Mononuclear cell (primary cell): ENCODE results near the gene GDI1. TPM values are rescaled to one million over a fixed set of nuclear protein-coding genes. Genes with fewer than 3 reads are reported as not detected.
"Not testable (repeated sequence)": the region's sequence is repeated elsewhere in the genome, so short reads cannot be mapped to it uniquely, and the experiment has no call there.

ENCODE experiments used
- H3K27me3 ChIP-seq: 2 replicates; pipeline ENCODE4 v1.6.0; 2011; ENCODE audit warnings: low read length, control low read depth; ENCODE audit not compliant: insufficient read depth
- H3K4me1 ChIP-seq: 2 replicates; pipeline ENCODE4 v1.5.1; 2011; ENCODE audit warnings: mild to moderate bottlenecking, low read length, control low read depth; ENCODE audit not compliant: insufficient read depth
- H3K4me3 ChIP-seq: 2 replicates; pipeline ENCODE4 v1.5.1; 2011; ENCODE audit warnings: mild to moderate bottlenecking, low read length, moderate library complexity
- H3K9me3 ChIP-seq: 2 replicates; pipeline ENCODE4 v1.5.1; 2011; ENCODE audit warnings: low read depth, mild to moderate bottlenecking, control low read depth, low read length
- total RNA-seq: library from RNA; depleted of rRNA; stranded (reverse); fragments of >200 nt; gene quantifications from one replicate; pipeline ENCODE4 v1.2.3, GENCODE V29; 2012

The GDI1 gene
- 67.6 TPM for total RNA-seq

DNA sequence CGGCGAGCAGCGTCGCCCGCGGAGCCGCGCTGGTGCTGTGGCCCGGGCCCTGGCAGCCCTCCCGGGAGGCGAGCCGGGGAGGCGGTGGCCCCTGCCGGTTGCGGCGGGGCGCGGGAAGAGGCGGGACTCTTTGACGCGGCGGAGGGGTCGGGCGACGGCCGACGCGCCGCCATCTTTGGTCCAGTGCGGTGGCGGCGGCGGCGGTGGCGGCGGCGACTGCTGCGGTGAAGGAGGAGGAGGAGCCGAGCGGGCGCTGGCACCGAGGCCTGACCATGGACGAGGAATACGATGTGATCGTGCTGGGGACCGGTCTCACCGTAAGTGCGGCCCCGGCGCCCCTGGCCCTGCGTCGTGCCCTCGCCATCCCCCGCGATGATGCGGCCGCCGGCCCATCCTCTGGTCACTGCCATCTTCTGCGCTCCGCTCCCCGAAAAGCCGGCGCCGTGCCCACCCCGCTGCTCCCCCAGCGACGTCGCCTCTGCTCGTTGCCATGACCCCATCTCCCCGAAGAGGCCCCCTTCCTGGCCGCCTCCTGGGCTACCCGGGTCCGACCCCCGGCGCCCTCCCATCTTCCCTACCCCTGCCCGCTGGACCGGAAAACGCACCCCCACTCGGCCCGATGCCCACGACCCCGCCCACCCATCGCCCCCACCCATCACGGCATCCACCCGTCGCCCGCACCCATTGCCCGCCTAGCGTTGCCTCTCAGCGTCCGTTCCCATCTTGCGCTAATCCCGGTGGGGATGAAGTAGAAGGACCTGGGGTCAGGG, at the start of gene GDI1:
Gene GDI1 (plus strand): TSS at position 172 of the 770 bp plus-strand sequence. CDS start 101 bp downstream, at position 273.
- Histone ChIP-seq H3K4me3 (peak within 1 kb of the TSS; percentile 45), H3K27me3 (no peaks in the 10 kb centered on the region), H3K4me1 (peaks cover 18% of the 10 kb centered on the region), H3K9me3 (no peaks in the 10 kb centered on the region)

DNA sequence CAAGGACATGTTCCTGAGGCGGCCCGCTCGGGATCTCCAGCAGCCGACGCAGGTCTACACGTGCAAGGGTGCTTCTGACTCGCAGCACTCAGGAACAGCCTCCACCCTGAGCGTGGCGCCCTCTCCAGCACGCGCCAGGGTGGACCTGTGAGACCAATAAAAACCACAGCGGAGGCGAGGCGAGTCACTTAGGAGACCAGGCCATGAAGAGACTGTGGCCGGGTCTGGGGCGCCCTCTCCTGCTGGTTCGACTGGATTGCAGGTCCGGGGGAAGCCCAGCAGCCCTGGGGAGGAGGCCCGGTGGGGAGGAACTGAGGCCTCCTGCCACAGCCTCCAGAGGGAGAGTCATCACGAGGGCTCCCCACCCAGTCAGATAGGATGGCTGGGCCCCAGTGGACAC, 48.9 kb upstream of the GDI1 start:
- H3K4me1 ChIP-seq, H3K27me3 ChIP-seq, H3K4me3 ChIP-seq, H3K9me3 ChIP-seq: not testable (repeated sequence)

DNA sequence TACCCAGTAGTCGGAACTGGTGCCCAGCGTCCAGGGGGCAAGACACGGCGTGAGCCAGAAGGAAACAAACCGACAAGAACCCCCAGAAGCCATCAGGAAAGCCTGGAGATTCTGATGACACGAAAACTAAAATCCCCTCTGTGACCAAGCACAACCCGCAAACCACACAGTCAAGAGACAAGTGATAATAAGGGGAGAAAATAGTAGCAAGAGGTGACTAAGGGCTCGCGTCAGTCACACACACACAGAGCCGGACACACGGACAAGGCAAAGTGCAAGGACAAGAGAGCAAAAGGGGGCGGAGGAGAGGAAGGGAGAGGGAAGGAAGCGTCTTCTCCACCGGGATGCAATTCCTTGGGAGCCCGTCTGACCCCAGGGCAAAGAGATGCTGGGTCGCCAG, 48.3 kb upstream of the GDI1 start:
- not testable (repeated sequence) for H3K4me3 ChIP-seq, H3K9me3 ChIP-seq, H3K4me1 ChIP-seq, H3K27me3 ChIP-seq

DNA sequence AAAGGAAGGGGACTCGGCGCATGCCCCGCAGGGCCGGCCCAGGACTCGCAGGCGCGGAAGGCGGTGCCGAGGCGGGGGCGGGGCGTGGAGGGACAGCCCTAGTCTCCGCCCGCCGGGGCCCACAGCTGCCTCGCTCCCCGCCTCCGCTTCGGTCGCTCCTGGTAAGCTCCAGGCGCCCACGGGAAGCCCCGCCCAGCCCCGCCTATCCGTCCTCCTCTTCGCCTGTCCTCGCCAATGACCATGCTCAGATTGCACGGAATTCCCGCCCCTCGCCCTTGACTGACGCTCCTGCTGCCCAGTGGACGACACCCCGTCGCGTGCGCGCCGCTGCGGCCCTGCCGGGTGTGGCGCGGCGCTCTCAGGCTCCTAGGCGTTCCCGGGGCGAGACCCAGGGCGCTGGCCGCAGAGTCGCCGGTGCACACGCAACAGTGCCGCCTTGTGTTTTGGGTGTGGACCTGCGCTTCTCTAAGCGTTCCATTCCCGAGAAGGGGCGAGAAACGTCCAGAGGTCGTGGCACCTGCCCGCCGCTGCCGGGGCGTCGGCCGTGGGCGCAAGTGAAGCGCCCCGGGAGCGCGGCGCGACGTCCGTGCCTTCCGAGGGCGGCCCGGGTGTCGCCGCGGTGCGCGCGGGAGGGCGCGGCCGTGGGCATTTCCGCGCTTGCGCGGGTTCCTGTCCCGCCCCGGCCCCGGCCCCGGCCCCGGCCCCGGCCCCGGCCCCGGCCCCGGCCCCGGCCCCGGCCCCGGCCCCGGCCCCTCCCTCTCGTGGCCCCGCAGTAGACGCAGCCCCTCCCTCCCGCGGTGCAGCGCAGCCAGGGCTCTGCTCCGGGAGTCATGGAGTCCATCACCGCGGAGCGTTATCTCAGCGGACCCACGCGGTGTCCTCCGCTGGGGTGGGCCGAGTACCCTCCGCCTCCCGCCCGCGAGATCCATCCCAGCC, 46.9 kb upstream of the GDI1 start:
- not testable (repeated sequence) for H3K27me3 ChIP-seq, H3K4me1 ChIP-seq, H3K4me3 ChIP-seq, H3K9me3 ChIP-seq

DNA sequence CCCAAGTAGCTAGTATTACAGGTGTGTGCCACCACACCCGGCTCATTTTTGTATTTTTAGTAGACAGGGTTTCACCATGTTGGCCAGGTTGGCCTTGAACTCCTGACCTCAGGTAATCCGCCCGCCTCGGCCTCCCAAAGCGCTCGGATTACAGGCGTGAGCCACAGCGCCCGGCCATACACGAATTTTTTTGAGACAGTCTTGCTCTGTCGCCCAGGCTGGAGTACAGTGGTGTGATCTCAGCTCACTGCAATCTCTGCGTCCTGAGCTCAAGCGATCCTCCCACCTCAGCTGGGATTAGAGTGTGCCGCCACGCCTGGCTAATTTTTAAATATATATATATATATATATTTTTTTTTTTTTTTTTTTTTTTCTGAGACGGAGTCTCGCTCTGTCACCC, 40.6 kb upstream of the GDI1 start:
- H3K9me3 ChIP-seq, H3K27me3 ChIP-seq, H3K4me3 ChIP-seq: not testable (repeated sequence)
- H3K4me1 ChIP-seq: peaks cover 21% of the 10 kb centered on the region

DNA sequence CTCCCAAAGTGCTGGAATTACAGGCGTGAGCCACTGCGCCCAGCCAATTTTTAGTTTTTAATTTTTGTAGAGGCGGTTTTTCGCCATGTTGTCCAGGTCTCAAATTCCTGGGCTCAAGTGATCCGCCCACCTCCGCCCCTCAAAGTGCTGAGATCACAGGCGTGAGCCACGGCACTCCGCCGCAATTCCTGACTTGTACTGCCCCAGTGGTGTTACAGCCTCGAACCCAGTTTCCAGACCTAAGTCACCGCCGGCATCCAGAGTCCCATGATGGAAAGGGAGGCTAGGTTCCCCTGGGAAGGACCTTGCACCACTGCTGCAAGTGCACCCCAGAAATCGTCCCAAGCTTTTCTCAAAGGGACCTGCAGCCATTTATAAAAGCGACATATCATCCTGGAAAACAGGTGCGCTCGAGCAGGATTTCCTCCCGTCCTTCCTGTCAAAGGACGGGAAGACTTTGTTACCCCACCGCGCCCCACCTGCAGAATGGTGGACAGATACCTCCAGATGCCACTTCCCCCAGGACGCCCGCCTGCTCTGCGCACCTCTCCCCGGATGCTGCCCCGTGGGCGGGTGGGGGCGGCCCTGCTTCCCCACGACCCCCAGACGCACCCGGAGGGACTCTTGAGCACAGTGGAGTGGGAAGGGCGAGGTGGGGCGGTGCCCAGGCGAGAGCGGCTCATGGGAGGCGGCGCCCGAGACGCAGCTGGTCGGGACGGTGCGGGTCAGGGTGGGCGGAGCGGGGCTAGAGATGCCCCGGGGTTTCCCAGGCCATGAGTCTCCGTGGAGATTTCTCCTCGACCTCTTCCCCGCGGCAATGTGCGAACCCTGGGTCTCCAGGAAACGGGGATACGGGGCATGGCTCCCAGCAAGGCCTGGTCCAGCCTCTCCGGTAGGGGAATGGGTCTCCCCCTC, 39.7 kb upstream of the GDI1 start:
- Histone ChIP-seq H3K4me1 (peaks cover 21% of the 10 kb centered on the region), H3K9me3 (no peaks in the 10 kb centered on the region), H3K27me3 (no peaks in the 10 kb centered on the region), H3K4me3 (peak overlapping the region; percentile 92)

DNA sequence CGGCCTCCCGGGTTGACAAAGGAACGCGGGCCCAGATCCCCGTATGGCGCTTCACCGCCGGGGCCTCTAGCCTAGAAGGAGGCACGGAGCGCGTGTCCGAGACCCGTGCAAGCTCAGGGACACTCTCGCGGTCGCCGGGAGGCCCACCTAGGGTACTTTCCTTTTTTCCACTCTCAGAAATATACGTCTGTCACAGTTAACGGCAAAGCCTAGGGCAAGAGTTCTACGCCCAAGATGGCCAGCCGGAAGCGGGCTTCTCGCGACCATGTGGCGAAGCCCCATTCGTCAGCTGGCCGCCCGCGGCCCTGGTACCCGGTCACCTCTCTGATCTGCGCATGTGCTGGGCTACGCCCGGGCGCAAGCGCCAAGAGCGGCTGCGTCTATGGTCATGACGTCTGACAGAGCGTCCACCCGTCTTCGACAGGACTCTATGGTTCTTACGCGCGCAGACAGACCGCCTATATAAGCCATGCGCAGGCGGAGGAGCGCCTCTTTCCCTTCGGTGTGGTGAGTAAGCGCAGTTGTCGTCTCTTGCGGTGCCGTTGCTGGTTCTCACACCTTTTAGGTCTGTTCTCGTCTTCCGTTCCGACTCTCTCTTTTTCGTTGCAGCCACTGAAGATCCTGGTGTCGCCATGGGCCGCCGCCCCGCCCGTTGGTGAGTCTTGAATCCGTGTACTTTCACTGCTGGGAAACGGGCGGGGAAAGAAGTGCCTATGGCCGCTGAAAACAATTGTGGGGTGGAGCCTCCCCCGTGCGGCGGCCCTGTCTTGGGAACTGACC, 38.9 kb upstream of the GDI1 start, which contains the start of gene RPL10:
Gene RPL10 (plus strand): TSS at position 490 of the 780 bp plus-strand sequence. CDS start 143 bp downstream, at position 633.
- Histone ChIP-seq H3K9me3 (no peaks in the 10 kb centered on the region), H3K27me3 (no peaks in the 10 kb centered on the region), H3K4me1 (peaks cover 21% of the 10 kb centered on the region), H3K4me3 (peak within 1 kb of the TSS; percentile 92)

DNA sequence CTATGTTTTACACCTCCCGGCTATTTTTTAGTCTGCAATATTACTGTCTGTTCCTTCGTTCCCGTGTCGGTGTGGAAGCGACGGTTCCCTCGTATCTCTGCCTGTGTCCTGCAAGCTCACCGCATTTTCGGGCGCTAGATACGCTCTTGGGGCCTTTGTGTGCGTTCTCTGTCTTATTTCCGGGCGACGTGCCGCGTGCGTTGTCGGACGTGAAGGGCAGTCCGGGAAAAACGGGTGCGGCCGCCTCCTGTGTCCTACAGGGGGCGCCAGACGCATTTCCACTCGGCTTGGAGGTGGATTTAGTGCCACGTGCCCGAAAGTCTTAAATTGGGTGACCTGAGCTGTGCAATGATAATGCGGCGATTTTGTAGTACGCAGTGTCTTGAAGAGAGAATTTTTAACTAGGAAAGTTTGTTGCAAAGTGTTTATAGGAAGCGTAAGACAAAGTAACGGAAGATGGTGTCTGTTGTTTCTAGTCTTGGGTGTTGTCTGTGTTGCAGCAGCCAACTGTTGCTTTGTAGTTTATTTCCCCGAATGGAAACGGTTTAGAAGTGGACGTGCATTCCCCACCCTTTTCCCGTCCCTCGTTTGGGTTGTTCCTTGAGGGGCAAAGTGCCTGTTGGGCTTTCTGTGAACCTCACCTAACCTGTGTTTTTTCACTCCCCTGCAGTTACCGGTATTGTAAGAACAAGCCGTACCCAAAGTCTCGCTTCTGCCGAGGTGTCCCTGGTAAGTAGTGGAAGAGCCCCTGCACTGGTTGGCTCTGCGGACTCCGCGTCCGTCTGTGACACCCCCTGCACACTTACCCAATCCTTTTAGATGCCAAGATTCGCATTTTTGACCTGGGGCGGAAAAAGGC, 38.1 kb upstream of the GDI1 start:
- no peaks in the 10 kb centered on the region for H3K27me3 ChIP-seq
- no peaks in the 10 kb centered on the region for H3K9me3 ChIP-seq
- H3K4me3 ChIP-seq: peak overlapping the region; percentile 92
- H3K4me1 ChIP-seq: peaks cover 21% of the 10 kb centered on the region

DNA sequence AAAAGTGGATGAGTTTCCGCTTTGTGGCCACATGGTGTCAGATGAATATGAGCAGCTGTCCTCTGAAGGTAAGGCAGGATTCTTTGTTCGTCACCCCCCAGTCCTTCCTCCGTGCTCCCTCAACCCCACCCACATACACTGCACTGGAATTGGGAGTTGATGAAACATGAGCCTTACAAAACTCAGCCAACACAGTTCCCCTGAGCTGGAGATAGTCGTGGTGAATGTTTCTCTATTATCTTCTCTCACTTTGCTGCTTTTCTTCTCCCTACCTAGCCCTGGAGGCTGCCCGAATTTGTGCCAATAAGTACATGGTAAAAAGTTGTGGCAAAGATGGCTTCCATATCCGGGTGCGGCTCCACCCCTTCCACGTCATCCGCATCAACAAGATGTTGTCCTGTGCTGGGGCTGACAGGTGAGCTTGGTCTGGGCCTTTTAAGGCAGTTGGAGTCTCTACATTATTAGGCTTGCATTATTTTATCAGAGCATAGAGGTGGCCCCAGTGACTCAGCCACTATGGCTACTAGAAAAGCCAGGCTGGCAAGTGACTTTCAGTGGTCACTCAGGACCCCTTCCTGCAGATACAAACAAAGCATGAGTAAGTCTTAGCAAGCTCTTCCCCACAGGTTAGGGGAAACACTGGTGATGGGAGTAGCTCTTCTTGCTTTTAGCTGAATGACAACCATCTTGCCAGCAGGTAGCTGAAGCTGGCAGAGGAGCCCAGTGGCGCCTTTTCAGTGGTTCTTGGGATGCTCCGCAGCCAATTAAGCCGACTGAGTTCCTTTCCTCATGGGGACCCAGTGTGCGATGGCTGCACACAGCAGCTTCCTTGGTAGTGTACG, 37.2 kb upstream of the GDI1 start:
- Histone ChIP-seq H3K4me1 (peaks cover 21% of the 10 kb centered on the region), H3K4me3 (peak overlapping the region; percentile 92), H3K9me3 (no peaks in the 10 kb centered on the region), H3K27me3 (no peaks in the 10 kb centered on the region)

DNA sequence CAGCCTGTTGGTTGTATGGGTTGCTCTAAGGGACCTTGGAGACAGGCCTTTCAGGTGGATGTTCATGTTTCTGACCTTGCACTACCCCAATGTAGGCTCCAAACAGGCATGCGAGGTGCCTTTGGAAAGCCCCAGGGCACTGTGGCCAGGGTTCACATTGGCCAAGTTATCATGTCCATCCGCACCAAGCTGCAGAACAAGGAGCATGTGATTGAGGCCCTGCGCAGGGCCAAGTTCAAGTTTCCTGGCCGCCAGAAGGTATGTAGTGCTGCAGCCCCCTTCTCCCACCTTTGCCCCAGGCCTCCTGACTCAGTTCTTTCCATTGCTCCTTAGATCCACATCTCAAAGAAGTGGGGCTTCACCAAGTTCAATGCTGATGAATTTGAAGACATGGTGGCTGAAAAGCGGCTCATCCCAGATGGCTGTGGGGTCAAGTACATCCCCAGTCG, 36.6 kb upstream of the GDI1 start:
- not testable (repeated sequence) for H3K4me3 ChIP-seq, H3K27me3 ChIP-seq, H3K9me3 ChIP-seq
- peaks cover 21% of the 10 kb centered on the region for H3K4me1 ChIP-seq

DNA sequence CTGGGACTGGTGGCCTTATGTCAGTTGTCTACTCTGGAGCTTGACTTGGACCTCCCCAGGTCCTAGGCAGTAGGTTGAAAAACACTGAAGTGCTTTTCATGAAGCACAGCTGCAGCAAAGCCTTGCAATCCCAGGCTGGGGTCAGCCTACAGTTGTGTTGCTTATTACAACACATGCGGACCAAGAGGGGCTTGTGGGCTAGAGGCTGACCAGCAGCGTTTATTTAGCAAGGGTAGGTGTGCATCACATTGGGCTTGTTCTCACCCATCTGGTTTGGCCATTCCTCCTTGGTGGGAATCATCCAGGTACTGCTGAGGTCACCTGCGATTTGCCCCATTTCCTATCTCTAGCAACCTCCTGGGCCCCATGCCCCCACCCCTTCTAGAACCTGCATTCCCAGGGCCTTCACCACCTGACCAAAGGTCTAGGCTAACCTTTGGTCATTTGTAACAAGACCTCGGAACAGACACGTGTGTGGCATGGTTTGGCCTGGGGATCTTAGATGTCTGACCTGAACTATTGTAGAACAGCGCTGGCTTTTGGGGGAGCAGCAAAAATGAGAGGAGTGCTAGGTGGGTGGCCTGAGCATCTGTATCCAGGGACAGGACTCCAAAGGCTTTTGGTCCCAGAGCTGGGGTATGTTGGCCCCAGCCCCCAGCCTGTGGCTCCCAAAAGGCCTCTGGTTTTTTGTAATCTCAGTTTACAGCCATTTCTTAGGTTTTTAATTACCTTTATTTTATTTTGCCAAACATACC, 35.7 kb upstream of the GDI1 start:
- Histone ChIP-seq H3K4me3 (no peak overlapping the region), H3K4me1 (peaks cover 21% of the 10 kb centered on the region), H3K9me3 (no peaks in the 10 kb centered on the region), H3K27me3 (no peaks in the 10 kb centered on the region)

DNA sequence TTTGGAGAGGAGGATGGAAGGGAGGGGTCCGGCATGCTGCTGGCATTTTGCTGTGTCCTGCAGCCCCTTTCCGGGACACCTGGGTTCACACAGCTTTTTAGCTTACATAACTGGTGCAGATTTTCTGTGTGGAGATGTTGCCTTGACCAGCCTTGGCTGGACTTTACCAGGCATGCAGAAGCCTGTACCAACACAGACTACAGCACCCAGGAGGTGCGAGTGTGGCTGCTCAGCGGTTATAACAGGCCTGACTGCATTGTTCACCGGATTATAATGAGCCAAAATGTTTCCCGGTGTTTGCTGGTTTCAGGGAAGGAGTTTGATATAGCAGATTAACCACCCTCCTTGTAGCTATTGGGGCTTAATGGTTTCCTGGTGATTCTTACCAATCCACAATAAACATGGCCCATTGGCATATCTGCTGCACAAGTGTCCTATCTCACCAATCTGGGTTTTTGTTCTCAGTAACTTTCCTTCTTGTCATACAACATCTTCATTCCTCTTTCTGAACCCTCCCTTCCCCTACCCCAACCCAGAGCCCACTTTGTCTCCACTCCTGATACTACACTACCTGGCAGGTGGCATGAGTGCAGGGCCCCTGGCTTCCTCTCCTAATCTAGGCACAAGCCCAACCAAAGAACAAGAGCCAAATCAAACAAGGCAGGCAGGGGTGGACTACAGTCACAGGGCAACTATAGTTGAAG, 34.9 kb upstream of the GDI1 start:
- Histone ChIP-seq H3K4me3 (no peak overlapping the region), H3K9me3 (no peaks in the 10 kb centered on the region), H3K27me3 (no peaks in the 10 kb centered on the region), H3K4me1 (peaks cover 18% of the 10 kb centered on the region)
